ENCODE data around the gene YARS2.
"Not testable (repeated sequence)": the region's sequence is repeated elsewhere in the genome, so short reads cannot be mapped to it uniquely, and the experiment has no call there.

The YARS2 gene

DNA sequence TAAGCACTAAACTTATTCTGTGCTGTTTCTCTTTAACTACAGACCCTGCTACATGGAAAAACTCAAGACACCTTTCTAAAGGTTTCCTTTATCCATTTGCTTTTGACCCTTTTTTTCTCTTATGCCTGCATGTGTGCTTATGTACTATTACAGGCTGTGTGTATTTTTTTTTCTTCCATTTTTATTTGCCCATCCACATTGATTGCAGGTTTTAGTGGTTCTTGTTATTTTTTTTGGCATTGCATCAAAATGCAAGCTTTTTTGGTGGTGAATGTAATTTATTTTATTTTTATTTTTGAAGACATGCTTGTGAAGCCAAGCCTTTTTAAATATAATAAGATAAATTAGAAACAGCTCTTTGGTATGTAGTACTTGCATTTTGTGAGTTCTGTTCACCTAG, 49.9 kb downstream of the YARS2 start:
- no peak overlapping the region for H3K9ac ChIP-seq (ENCODE audit: low read length)
- H2AK5ac ChIP-seq (ENCODE audit: low read length, severe bottlenecking): no peak overlapping the region
- no peak overlapping the region for H3K4me2 ChIP-seq (ENCODE audit: low read length, poor library complexity, severe bottlenecking)
- no peak overlapping the region for H4K91ac ChIP-seq (ENCODE audit: low read length)
- H3K23ac ChIP-seq (ENCODE audit: low read length in 2 of 2): no peak overlapping the region
- H3K4me1 ChIP-seq (ENCODE audit: control insufficient read depth, insufficient read depth, low read depth, low read length): no peaks in the 10 kb centered on the region
- H3K27ac ChIP-seq (ENCODE audit: low read length, poor library complexity, severe bottlenecking): no peak overlapping the region
- H2BK5ac ChIP-seq (ENCODE audit: low read depth, low read length, poor library complexity, severe bottlenecking): no peak overlapping the region
- no peak overlapping the region for H3K18ac ChIP-seq (ENCODE audit: low read depth in 1 of 2, low read length in 2 of 2)
- no peak overlapping the region for H2BK120ac ChIP-seq (ENCODE audit: low read depth, low read length)
- no peak overlapping the region for H2AFZ ChIP-seq (ENCODE audit: low read depth, low read length)
- no peak overlapping the region for H3K4ac ChIP-seq (ENCODE audit: low read depth in 1 of 2, low read length in 2 of 2)
- no peaks in the 10 kb centered on the region for H3K9me3 ChIP-seq (ENCODE audit: control insufficient read depth, low read length)
- no peak overlapping the region for H3K14ac ChIP-seq (ENCODE audit: low read length in 2 of 2)
- no peak overlapping the region for H2BK15ac ChIP-seq (ENCODE audit: low read depth, poor library complexity, severe bottlenecking)
- no peak overlapping the region for H4K8ac ChIP-seq (ENCODE audit: low read length)
- no peak for DNase-seq
- peaks cover 0 to 60% of the 10 kb centered on the region in 2 experiments for H3K36me3 ChIP-seq (ENCODE audit: control insufficient read depth in 1 of 2, insufficient read depth in 2 of 2, low read depth in 1 of 2, low read length in 2 of 2)
- H3K79me1 ChIP-seq (replicated peaks; ENCODE audit: low read length, poor library complexity, severe bottlenecking): peaks cover 10% of the 10 kb centered on the region
- H3K27me3 ChIP-seq (ENCODE audit: control insufficient read depth in 1 of 2, insufficient read depth in 1 of 2, low read length in 2 of 2): no peaks in the 10 kb centered on the region
- no peak overlapping the region for H2BK12ac ChIP-seq (ENCODE audit: low read length in 2 of 2)
- no peak overlapping the region for H3K4me3 ChIP-seq (ENCODE audit: insufficient read depth in 1 of 2, low read depth in 1 of 2, low read length in 2 of 2)

DNA sequence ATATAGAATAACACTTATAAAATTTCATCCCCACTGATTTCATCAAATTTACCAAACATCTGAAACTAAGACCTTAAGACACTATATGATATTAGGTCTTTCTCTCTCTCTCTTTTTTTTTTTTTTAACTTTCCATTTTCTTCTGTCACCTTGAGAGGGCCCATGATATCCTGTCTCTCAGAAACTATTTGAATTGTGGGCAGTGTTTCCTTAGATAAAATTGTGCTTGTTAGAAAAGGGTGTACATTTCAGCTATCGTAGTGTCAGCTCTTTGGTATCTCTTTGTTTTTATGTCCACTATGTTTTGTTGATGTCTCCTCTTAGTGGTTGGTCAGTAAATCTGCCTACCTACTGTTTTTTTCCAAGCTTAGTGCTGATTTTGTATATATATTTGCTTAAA, 52.8 kb downstream of the YARS2 start:
- Histone ChIP-seq H3K23ac (ENCODE audit: low read length in 2 of 2) (no peak overlapping the region), H3K27me3 (ENCODE audit: control insufficient read depth in 1 of 2, insufficient read depth in 1 of 2, low read length in 2 of 2) (no peaks in the 10 kb centered on the region), H4K8ac (ENCODE audit: low read length) (no peak overlapping the region), H3K36me3 (ENCODE audit: control insufficient read depth in 1 of 2, insufficient read depth in 2 of 2, low read depth in 1 of 2, low read length in 2 of 2) (peaks cover 0 to 34% of the 10 kb centered on the region in 2 experiments), H3K4me2 (ENCODE audit: low read length, poor library complexity, severe bottlenecking) (no peak overlapping the region), H3K4me1 (ENCODE audit: control insufficient read depth, insufficient read depth, low read depth, low read length) (peaks cover 2% of the 10 kb centered on the region), H2AFZ (ENCODE audit: low read depth, low read length) (no peak overlapping the region), H2AK5ac (ENCODE audit: low read length, severe bottlenecking) (no peak overlapping the region), H3K4me3 (ENCODE audit: insufficient read depth in 1 of 2, low read depth in 1 of 2, low read length in 2 of 2) (no peak overlapping the region), H3K14ac (ENCODE audit: low read length in 2 of 2) (no peak overlapping the region), H4K91ac (ENCODE audit: low read length) (no peak overlapping the region), H3K79me1 (replicated peaks; ENCODE audit: low read length, poor library complexity, severe bottlenecking) (peaks cover 12% of the 10 kb centered on the region), H3K9me3 (ENCODE audit: control insufficient read depth, low read length) (no peaks in the 10 kb centered on the region), H2BK12ac (ENCODE audit: low read length in 2 of 2) (no peak overlapping the region), H2BK15ac (ENCODE audit: low read depth, poor library complexity, severe bottlenecking) (no peak overlapping the region), H3K4ac (ENCODE audit: low read depth in 1 of 2, low read length in 2 of 2) (no peak overlapping the region), H3K18ac (ENCODE audit: low read depth in 1 of 2, low read length in 2 of 2) (no peak overlapping the region), H3K27ac (ENCODE audit: low read length, poor library complexity, severe bottlenecking) (no peak overlapping the region), H2BK120ac (ENCODE audit: low read depth, low read length) (no peak overlapping the region), H2BK5ac (ENCODE audit: low read depth, low read length, poor library complexity, severe bottlenecking) (no peak overlapping the region), H3K9ac (ENCODE audit: low read length) (no peak overlapping the region)
- DNase-seq: peak; percentile 15
- 20% methylated on average over 1 of the region's 1 CpG for WGBS

DNA sequence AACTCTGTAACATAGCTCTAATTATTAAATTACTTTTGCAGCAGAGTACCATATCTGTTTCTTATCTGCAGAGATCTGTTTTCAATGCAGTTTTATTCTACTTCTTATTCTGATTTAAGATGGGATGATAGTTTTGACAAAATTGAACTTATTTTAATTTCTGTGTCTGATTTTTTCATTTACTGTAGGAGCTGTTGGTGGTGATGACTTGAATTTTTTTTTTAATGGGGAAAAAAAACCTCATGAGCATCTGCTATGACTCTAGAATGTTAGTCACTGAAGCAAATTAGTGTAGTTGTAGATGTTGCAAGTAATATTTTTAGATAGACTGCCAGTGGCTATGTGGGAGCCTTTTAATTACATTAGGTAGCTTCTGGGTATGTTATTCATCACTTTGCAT, 53.2 kb downstream of the YARS2 start:
- peaks cover 0 to 32% of the 10 kb centered on the region in 2 experiments for H3K36me3 ChIP-seq (ENCODE audit: control insufficient read depth in 1 of 2, insufficient read depth in 2 of 2, low read depth in 1 of 2, low read length in 2 of 2)
- H4K91ac ChIP-seq (ENCODE audit: low read length): no peak overlapping the region
- no peak overlapping the region for H3K4me2 ChIP-seq (ENCODE audit: low read length, poor library complexity, severe bottlenecking)
- H3K4me3 ChIP-seq (ENCODE audit: insufficient read depth in 1 of 2, low read depth in 1 of 2, low read length in 2 of 2): no peak overlapping the region
- H4K8ac ChIP-seq (ENCODE audit: low read length): no peak overlapping the region
- no peak overlapping the region for H2BK15ac ChIP-seq (ENCODE audit: low read depth, poor library complexity, severe bottlenecking)
- H3K27me3 ChIP-seq (ENCODE audit: control insufficient read depth in 1 of 2, insufficient read depth in 1 of 2, low read length in 2 of 2): no peaks in the 10 kb centered on the region
- H2BK5ac ChIP-seq (ENCODE audit: low read depth, low read length, poor library complexity, severe bottlenecking): no peak overlapping the region
- H3K79me1 ChIP-seq (replicated peaks; ENCODE audit: low read length, poor library complexity, severe bottlenecking): peaks cover 10% of the 10 kb centered on the region
- H2BK120ac ChIP-seq (ENCODE audit: low read depth, low read length): no peak overlapping the region
- H3K4ac ChIP-seq (ENCODE audit: low read depth in 1 of 2, low read length in 2 of 2): no peak overlapping the region
- no peaks in the 10 kb centered on the region for H3K9me3 ChIP-seq (ENCODE audit: control insufficient read depth, low read length)
- no peak overlapping the region for H2AK5ac ChIP-seq (ENCODE audit: low read length, severe bottlenecking)
- peaks cover 2% of the 10 kb centered on the region for H3K4me1 ChIP-seq (ENCODE audit: control insufficient read depth, insufficient read depth, low read depth, low read length)
- no peak overlapping the region for H2AFZ ChIP-seq (ENCODE audit: low read depth, low read length)
- no peak overlapping the region for H3K18ac ChIP-seq (ENCODE audit: low read depth in 1 of 2, low read length in 2 of 2)
- no peak overlapping the region for H3K23ac ChIP-seq (ENCODE audit: low read length in 2 of 2)
- H2BK12ac ChIP-seq (ENCODE audit: low read length in 2 of 2): no peak overlapping the region
- H3K14ac ChIP-seq (ENCODE audit: low read length in 2 of 2): no peak overlapping the region
- no peak overlapping the region for H3K9ac ChIP-seq (ENCODE audit: low read length)
- no peak overlapping the region for H3K27ac ChIP-seq (ENCODE audit: low read length, poor library complexity, severe bottlenecking)
- DNase-seq: peak; percentile 28

DNA sequence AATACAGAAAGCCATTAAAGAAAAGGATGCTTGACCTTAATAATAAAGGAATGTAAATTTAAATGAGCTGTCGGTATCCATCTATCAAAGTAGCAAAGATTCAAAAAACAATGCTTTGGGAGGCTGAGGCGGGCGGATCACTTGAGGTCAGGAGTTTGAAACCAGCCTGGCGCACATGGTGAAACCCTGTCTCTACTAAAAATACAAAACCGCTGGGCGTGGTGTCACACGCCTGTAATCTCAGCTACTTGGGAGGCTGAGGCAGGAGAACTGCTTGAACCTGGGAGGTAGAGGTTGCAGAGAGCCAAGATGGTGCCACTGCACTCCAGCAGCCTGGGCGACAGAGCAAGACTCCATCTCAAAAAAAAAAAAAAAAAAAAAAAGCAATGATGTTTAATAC, 56.3 kb downstream of the YARS2 start:
- H3K23ac ChIP-seq (ENCODE audit: low read length in 2 of 2); H3K27ac ChIP-seq (ENCODE audit: low read length, poor library complexity, severe bottlenecking); H2AFZ ChIP-seq (ENCODE audit: low read depth, low read length); H3K14ac ChIP-seq (ENCODE audit: low read length in 2 of 2); H2BK12ac ChIP-seq (ENCODE audit: low read length in 2 of 2); H3K9ac ChIP-seq (ENCODE audit: low read length); H3K4me2 ChIP-seq (ENCODE audit: low read length, poor library complexity, severe bottlenecking); H2AK5ac ChIP-seq (ENCODE audit: low read length, severe bottlenecking); H3K4me1 ChIP-seq (ENCODE audit: control insufficient read depth, insufficient read depth, low read depth, low read length); H2BK120ac ChIP-seq (ENCODE audit: low read depth, low read length); H3K4ac ChIP-seq (ENCODE audit: low read depth in 1 of 2, low read length in 2 of 2); H3K9me3 ChIP-seq (ENCODE audit: control insufficient read depth, low read length); H2BK5ac ChIP-seq (ENCODE audit: low read depth, low read length, poor library complexity, severe bottlenecking); H4K91ac ChIP-seq (ENCODE audit: low read length); H2BK15ac ChIP-seq (ENCODE audit: low read depth, poor library complexity, severe bottlenecking); H3K4me3 ChIP-seq (ENCODE audit: insufficient read depth in 1 of 2, low read depth in 1 of 2, low read length in 2 of 2); H3K27me3 ChIP-seq (ENCODE audit: control insufficient read depth in 1 of 2, insufficient read depth in 1 of 2, low read length in 2 of 2); H3K18ac ChIP-seq (ENCODE audit: low read depth in 1 of 2, low read length in 2 of 2); DNase-seq; H4K8ac ChIP-seq (ENCODE audit: low read length): not testable (repeated sequence)
- WGBS: 100% methylated on average over 5 of the region's 8 CpGs
- Histone ChIP-seq H3K36me3 (ENCODE audit: control insufficient read depth in 1 of 2, insufficient read depth in 2 of 2, low read depth in 1 of 2, low read length in 2 of 2) (peaks cover 4 to 19% of the 10 kb centered on the region in 2 experiments), H3K79me1 (replicated peaks; ENCODE audit: low read length, poor library complexity, severe bottlenecking) (peaks cover 18% of the 10 kb centered on the region)

All from mesenchymal stem cell (in vitro differentiated cells and primary cell).